Measurements from ENCODE around the gene DMD. TPM values are rescaled to one million over a fixed set of nuclear protein-coding genes. Genes with fewer than 3 reads are reported as not detected.

Gene DMD
- total and polyA plus RNA-seq, 4 experiments from 2014 or later, result 0.18 to 0.55 (median 0.19) TPM; not detected in 1

DNA sequence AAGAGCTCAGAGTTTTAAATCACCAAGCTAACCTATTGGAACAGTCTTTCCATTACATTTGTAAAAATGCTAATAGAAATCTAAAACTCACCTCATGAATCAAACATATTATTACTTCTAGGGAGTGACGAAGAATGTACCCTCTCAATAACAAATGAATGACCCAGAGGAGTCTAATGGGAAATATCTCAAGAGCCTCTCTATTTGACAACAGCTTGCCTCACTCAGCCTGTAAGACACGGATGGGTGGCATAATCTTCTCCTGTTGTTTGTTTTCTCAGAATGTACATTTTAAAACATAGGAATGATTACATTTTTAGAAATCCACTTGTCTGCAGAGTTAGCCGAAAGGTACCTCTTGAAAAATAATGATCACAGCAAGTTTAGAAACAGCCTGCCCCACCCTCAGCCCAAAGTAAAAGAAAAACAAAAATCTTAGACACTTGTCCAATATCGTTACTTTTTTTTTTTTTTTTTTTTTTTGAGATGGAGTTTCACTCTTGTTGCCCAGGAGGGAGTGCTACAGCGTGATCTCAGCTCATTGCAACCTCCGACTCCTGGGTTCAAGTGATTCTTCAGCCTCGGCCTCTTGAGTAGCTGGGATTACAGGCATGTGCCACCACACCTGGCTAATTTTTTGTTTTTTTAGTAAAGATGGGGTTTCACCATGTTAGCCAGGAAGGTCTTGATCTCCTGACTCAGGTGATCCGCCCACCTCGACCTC lies 1955.9 kb downstream of the DMD start:
- no peaks in the 10 kb centered on the region for H3K9me3 Mint-ChIP-seq
- Histone ChIP-seq H3K27me3 (ENCODE audit: insufficient read depth, low read length) (no peaks in the 10 kb centered on the region), H3K27ac (ENCODE audit: low read depth, low read length) (no peak overlapping the region), H3K4me1 (ENCODE audit: insufficient read depth, low read length) (no peaks in the 10 kb centered on the region), H3K36me3 (ENCODE audit: insufficient read depth, low read length) (no peaks in the 10 kb centered on the region), H3K9me3 (ENCODE audit: control insufficient read depth in 1 of 2, low read length in 2 of 2) (no peaks in the 10 kb centered on the region), H3K4me3 (ENCODE audit: low read length in 2 of 2) (no peak overlapping the region)
- H3K27ac Mint-ChIP-seq, result no peak overlapping the region
- H3K4me3 Mint-ChIP-seq, result no peak overlapping the region
- intact Hi-C loops (cut with micrococcal nuclease), result no loop called here
- ChIA-PET POLR2A (ENCODE audit: partially characterized antibody) (no interaction called here), CTCF (ENCODE audit: partially characterized antibody) (no interaction called here)
- H3K4me1 Mint-ChIP-seq, result no peaks in the 10 kb centered on the region
- no peaks in the 10 kb centered on the region for H3K27me3 Mint-ChIP-seq
- no peaks in the 10 kb centered on the region for H3K36me3 Mint-ChIP-seq
- no peak for DNase-seq

DNA sequence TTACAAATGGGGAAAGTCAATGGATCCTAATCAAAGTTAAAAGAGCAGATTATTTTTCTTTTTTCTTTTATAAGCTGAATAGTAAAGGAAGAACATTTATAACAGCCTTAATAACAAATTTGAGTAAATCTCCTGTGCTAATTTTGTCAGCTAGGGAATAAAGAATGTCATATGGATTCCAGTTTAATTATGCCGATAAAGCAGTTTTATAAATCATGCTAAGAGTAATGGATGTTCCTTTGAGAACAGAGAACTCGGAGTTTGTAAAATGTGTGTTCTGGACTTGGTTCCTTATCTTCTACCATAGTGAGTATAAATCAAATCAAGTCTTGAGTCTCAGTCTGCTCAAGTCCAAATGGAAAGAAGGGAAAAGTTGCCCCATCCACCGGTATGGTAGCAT lies 1959.2 kb downstream of the DMD start:
- ChIA-PET CTCF (ENCODE audit: partially characterized antibody) (no interaction called here), POLR2A (ENCODE audit: partially characterized antibody) (no interaction called here)
- intact Hi-C loops (cut with micrococcal nuclease), result no loop called here
- Mint-ChIP-seq H3K4me1 (no peaks in the 10 kb centered on the region), H3K9me3 (no peaks in the 10 kb centered on the region), H3K4me3 (no peak overlapping the region), H3K27me3 (no peaks in the 10 kb centered on the region), H3K36me3 (no peaks in the 10 kb centered on the region), H3K27ac (no peak overlapping the region)
- Histone ChIP-seq H3K9me3 (ENCODE audit: control insufficient read depth in 1 of 2, low read length in 2 of 2) (no peaks in the 10 kb centered on the region), H3K27ac (ENCODE audit: low read depth, low read length) (no peak overlapping the region), H3K4me1 (ENCODE audit: insufficient read depth, low read length) (no peaks in the 10 kb centered on the region), H3K4me3 (ENCODE audit: low read length in 2 of 2) (no peak overlapping the region), H3K27me3 (ENCODE audit: insufficient read depth, low read length) (no peaks in the 10 kb centered on the region), H3K36me3 (ENCODE audit: insufficient read depth, low read length) (no peaks in the 10 kb centered on the region)
- DNase-seq, result no peak

DNA sequence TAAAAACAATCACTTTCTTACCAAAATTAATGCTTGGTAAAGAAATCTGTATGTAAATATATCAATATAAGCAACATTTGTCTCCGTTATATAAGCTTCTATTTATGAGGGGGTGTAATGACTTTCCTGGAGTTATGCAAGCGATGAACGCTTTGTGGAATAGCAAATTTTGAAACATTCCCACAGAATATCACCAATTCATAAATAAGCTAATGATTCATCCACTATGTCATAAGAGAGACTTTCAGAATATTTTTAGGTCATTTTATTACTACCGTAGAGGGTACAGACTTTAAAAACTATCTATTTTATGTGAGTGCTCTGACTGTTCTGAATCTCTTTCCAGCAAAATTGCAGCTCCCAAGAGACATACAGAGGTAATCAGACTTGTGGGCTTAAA lies 1960.0 kb downstream of the DMD start:
- CTCF ChIA-PET (ENCODE audit: partially characterized antibody), result no interaction called here
- intact Hi-C loops (cut with micrococcal nuclease), result no loop called here

DNA sequence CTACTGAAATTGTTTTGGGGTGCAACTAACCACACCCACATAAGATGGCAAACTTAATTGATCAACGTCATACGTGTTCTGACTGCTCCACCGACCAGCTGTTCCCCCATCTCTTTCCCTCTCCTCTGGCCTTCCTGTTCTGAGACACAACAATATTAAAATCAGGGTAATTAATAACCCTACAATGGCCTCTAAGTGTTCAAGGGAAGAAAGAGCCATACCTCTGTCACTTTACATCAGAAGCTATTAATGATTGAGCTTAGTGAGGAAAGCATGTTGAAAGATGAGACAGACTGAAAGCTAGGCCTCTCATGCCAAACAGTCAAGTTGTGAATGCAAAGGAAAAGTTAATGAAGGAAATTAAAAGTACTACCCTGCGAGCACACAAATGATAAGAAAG lies 1965.6 kb downstream of the DMD start:
- no peaks in the 10 kb centered on the region for H3K4me1 ChIP-seq (ENCODE audit: insufficient read depth, low read length)
- peaks cover 0 to 2% (median 0%) of the 10 kb centered on the region in 8 donors for H3K9me3 Mint-ChIP-seq
- no peak overlapping the region for H3K27ac ChIP-seq (ENCODE audit: low read depth, low read length)
- no peaks in the 10 kb centered on the region for H3K27me3 ChIP-seq (ENCODE audit: insufficient read depth, low read length)
- no peaks in the 10 kb centered on the region for H3K36me3 Mint-ChIP-seq
- H3K27me3 Mint-ChIP-seq, result no peaks in the 10 kb centered on the region
- DNase-seq, result no peak
- no peaks in the 10 kb centered on the region for H3K4me1 Mint-ChIP-seq
- H3K27ac Mint-ChIP-seq, result no peak overlapping the region
- intact Hi-C loops (cut with micrococcal nuclease), result no loop called here
- no peak overlapping the region for H3K4me3 Mint-ChIP-seq
- H3K4me3 ChIP-seq (ENCODE audit: low read length in 2 of 2), result no peak overlapping the region
- CTCF ChIA-PET (ENCODE audit: partially characterized antibody), result no interaction called here
- POLR2A ChIA-PET (ENCODE audit: partially characterized antibody), result no interaction called here
- H3K9me3 ChIP-seq (ENCODE audit: control insufficient read depth in 1 of 2, low read length in 2 of 2), result no peaks in the 10 kb centered on the region
- no peaks in the 10 kb centered on the region for H3K36me3 ChIP-seq (ENCODE audit: insufficient read depth, low read length)

More for the DNA sequence above, 1960.0 kb downstream of the DMD start:
- no peaks in the 10 kb centered on the region for H3K27me3 ChIP-seq (ENCODE audit: insufficient read depth, low read length)
- no peak overlapping the region for H3K27ac ChIP-seq (ENCODE audit: low read depth, low read length)
- H3K27ac Mint-ChIP-seq, result no peak overlapping the region
- no peaks in the 10 kb centered on the region for H3K27me3 Mint-ChIP-seq
- no peaks in the 10 kb centered on the region for H3K9me3 Mint-ChIP-seq
- no peaks in the 10 kb centered on the region for H3K36me3 Mint-ChIP-seq
- no peaks in the 10 kb centered on the region for H3K36me3 ChIP-seq (ENCODE audit: insufficient read depth, low read length)
- no peaks in the 10 kb centered on the region for H3K4me1 ChIP-seq (ENCODE audit: insufficient read depth, low read length)
- H3K4me3 Mint-ChIP-seq, result no peak overlapping the region
- no peak overlapping the region for H3K4me3 ChIP-seq (ENCODE audit: low read length in 2 of 2)
- no peak for DNase-seq
- no peaks in the 10 kb centered on the region for H3K4me1 Mint-ChIP-seq
- POLR2A ChIA-PET (ENCODE audit: partially characterized antibody), result no interaction called here
- no peaks in the 10 kb centered on the region for H3K9me3 ChIP-seq (ENCODE audit: control insufficient read depth in 1 of 2, low read length in 2 of 2)

DNA sequence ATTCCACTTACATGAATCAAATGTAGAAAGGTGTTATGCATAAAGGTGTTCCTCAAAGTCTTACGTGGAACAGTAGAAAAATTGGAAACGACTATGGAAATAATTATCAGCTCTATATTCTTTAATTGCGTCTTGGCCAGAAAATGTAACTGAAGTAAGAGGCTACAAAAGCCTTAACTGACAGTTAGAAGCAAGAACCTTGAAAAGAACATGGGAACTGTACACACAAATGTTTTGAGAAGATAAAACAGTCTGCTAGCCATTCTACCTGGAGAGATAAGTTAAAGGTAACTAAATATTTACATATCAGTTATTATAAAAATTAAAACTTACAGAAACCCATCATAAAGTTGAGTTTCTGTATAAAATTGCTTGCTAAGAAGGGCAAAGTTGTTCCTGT lies 1967.5 kb downstream of the DMD start:
- Histone ChIP-seq H3K27ac (ENCODE audit: low read depth, low read length) (no peak overlapping the region), H3K4me3 (ENCODE audit: low read length in 2 of 2) (no peak overlapping the region), H3K36me3 (ENCODE audit: insufficient read depth, low read length) (no peaks in the 10 kb centered on the region), H3K9me3 (ENCODE audit: control insufficient read depth in 1 of 2, low read length in 2 of 2) (no peaks in the 10 kb centered on the region), H3K4me1 (ENCODE audit: insufficient read depth, low read length) (no peaks in the 10 kb centered on the region), H3K27me3 (ENCODE audit: insufficient read depth, low read length) (no peaks in the 10 kb centered on the region)
- no peaks in the 10 kb centered on the region for H3K36me3 Mint-ChIP-seq
- DNase-seq, result no peak
- intact Hi-C loops (cut with micrococcal nuclease), result no loop called here
- H3K4me1 Mint-ChIP-seq, result no peaks in the 10 kb centered on the region
- no peak overlapping the region for H3K27ac Mint-ChIP-seq
- H3K9me3 Mint-ChIP-seq, result peaks cover 0 to 2% (median 0%) of the 10 kb centered on the region in 8 donors
- no peak overlapping the region for H3K4me3 Mint-ChIP-seq
- POLR2A ChIA-PET (ENCODE audit: partially characterized antibody), result no interaction called here
- CTCF ChIA-PET (ENCODE audit: partially characterized antibody), result no interaction called here
- no peaks in the 10 kb centered on the region for H3K27me3 Mint-ChIP-seq

DNA sequence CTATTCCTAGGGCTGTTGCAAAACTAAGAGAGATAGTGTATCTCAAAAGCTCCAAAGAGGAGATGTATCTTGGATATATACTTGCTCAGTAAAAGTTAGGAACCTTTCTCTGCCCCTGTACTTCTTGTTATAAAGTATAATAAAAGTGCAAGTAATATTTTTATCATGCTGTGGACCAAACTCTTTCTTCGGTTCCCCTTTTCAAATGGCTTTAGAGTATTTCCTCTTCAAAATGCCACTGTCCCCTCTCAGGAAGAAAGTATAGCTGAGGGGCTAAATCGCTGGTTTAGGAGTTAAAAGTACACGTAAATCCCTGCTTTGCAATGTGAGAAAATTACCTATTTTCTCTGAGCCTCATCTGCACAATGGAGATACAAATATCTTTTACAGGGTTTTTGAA lies 1970.4 kb downstream of the DMD start:
- no peaks in the 10 kb centered on the region for H3K4me1 ChIP-seq (ENCODE audit: insufficient read depth, low read length)
- intact Hi-C loops (cut with micrococcal nuclease), result no loop called here
- H3K27ac Mint-ChIP-seq, result no peak overlapping the region
- H3K27me3 ChIP-seq (ENCODE audit: insufficient read depth, low read length), result no peaks in the 10 kb centered on the region
- no peaks in the 10 kb centered on the region for H3K36me3 ChIP-seq (ENCODE audit: insufficient read depth, low read length)
- no peaks in the 10 kb centered on the region for H3K9me3 ChIP-seq (ENCODE audit: control insufficient read depth in 1 of 2, low read length in 2 of 2)
- H3K27me3 Mint-ChIP-seq, result no peaks in the 10 kb centered on the region
- H3K4me1 Mint-ChIP-seq, result no peaks in the 10 kb centered on the region
- no peaks in the 10 kb centered on the region for H3K36me3 Mint-ChIP-seq
- ChIA-PET CTCF (ENCODE audit: partially characterized antibody) (no interaction called here), POLR2A (ENCODE audit: partially characterized antibody) (no interaction called here)
- no peak overlapping the region for H3K4me3 ChIP-seq (ENCODE audit: low read length in 2 of 2)
- H3K27ac ChIP-seq (ENCODE audit: low read depth, low read length), result no peak overlapping the region
- no peak overlapping the region for H3K4me3 Mint-ChIP-seq
- H3K9me3 Mint-ChIP-seq, result peaks cover 0 to 2% (median 0%) of the 10 kb centered on the region in 8 donors
- no peak for DNase-seq

DNA sequence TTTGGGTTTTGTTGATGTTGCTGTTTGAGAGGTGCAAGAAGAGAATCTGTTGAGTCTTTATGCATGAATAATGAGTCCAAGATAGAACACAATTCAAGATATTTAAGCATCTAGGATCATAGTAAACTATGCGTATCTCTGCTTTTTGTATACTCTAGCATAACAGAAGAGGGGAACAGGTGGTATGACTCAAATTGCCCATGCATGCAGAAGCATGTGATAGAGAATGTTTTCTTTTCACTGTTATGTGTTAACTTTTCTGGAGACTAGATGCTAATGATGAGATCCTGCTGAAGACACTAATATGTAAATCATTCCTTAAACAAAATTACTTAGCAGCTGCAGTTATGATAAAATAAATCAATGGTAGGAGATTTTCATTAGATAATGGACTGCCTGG lies 1974.2 kb downstream of the DMD start:
- Histone ChIP-seq H3K4me3 (ENCODE audit: low read length in 2 of 2) (no peak overlapping the region), H3K4me1 (ENCODE audit: insufficient read depth, low read length) (no peaks in the 10 kb centered on the region), H3K27me3 (ENCODE audit: insufficient read depth, low read length) (no peaks in the 10 kb centered on the region), H3K9me3 (ENCODE audit: control insufficient read depth in 1 of 2, low read length in 2 of 2) (no peaks in the 10 kb centered on the region), H3K27ac (ENCODE audit: low read depth, low read length) (no peak overlapping the region), H3K36me3 (ENCODE audit: insufficient read depth, low read length) (no peaks in the 10 kb centered on the region)
- Mint-ChIP-seq H3K9me3 (peaks cover 0 to 3% (median 0%) of the 10 kb centered on the region in 8 donors), H3K27me3 (no peaks in the 10 kb centered on the region), H3K4me1 (no peaks in the 10 kb centered on the region), H3K27ac (no peak overlapping the region), H3K36me3 (no peaks in the 10 kb centered on the region), H3K4me3 (no peak overlapping the region)
- intact Hi-C loops (cut with micrococcal nuclease), result no loop called here
- DNase-seq, result no peak
- POLR2A ChIA-PET (ENCODE audit: partially characterized antibody), result no interaction called here
- CTCF ChIA-PET (ENCODE audit: partially characterized antibody), result no interaction called here

DNA sequence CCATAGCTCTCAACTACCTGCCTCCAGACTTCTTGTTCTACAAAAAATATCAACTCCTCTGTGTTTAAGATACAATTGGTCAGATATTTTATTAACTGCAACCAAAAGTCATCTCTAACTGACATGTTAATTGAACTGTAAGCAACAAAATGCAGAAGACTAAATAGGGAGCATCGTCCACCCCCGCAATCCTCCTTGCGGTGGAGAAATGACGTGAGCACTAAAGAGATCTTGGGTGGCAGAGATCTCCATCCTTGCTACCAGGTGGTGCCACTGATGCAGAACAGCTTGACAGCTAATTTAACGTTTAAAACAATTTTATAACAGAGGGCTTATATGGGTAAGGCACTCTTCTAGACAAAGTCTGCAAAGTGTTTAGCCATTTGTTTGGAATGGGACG lies 1975.1 kb downstream of the DMD start:
- POLR2A ChIA-PET (ENCODE audit: partially characterized antibody), result no interaction called here
- intact Hi-C loops (cut with micrococcal nuclease), result no loop called here
- no peaks in the 10 kb centered on the region for H3K4me1 Mint-ChIP-seq

More for the DNA sequence above, 1975.1 kb downstream of the DMD start:
- Histone ChIP-seq H3K27me3 (ENCODE audit: insufficient read depth, low read length) (no peaks in the 10 kb centered on the region), H3K36me3 (ENCODE audit: insufficient read depth, low read length) (no peaks in the 10 kb centered on the region), H3K4me3 (ENCODE audit: low read length in 2 of 2) (no peak overlapping the region), H3K9me3 (ENCODE audit: control insufficient read depth in 1 of 2, low read length in 2 of 2) (no peaks in the 10 kb centered on the region), H3K27ac (ENCODE audit: low read depth, low read length) (no peak overlapping the region), H3K4me1 (ENCODE audit: insufficient read depth, low read length) (no peaks in the 10 kb centered on the region)
- no peak for DNase-seq
- H3K27me3 Mint-ChIP-seq, result no peaks in the 10 kb centered on the region
- peaks cover 0 to 4% (median 0%) of the 10 kb centered on the region in 8 donors for H3K9me3 Mint-ChIP-seq
- no peak overlapping the region for H3K27ac Mint-ChIP-seq
- no peak overlapping the region for H3K4me3 Mint-ChIP-seq
- H3K36me3 Mint-ChIP-seq, result no peaks in the 10 kb centered on the region
- CTCF ChIA-PET (ENCODE audit: partially characterized antibody), result no interaction called here
